HG02970 (cell line): Measurements from ENCODE around the gene SSTR4.

ENCODE experiments used
- ATAC-seq: cut with Tn5 transposase; IDR thresholded peaks from one replicate; pipeline ENCODE4 v1.9.1; 2021; ENCODE audit warnings: mild to moderate bottlenecking, moderate library complexity, moderate number of reproducible peaks; ENCODE audit not compliant: unreplicated experiment, low FRiP score

Gene SSTR4

GRCh38 chr20:23039136-23039875 is 4.2 kb downstream of the SSTR4 start:
- ATAC-seq: no peak

GRCh38 chr20:23039885-23040508 is 4.9 kb downstream of the SSTR4 start:
- ATAC-seq: no peak

GRCh38 chr20:23042270-23042669 is 7.2 kb downstream of the SSTR4 start:
- ATAC-seq: no peak

DNA sequence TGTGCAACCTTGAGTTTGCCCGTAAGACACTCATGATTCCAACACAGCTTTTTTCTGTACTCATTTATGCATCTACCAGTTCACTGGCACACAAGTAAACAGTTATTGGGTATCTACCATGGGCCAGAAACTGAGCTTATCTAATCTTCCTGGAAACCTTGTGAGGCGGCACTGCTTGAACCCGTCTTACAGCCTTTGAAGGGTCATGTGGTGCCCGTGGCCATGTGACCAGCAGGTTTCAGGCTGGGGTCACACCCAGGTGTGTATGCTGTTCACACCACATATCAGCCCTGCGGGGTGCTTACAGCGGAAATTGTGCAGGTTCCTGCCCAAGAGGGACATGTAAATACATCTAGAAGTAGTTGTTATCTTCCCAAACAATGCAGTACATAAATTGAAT is 8.3 kb downstream of the SSTR4 start:
- no peak for ATAC-seq

GRCh38 chr20:23046431-23046830 is 11.3 kb downstream of the SSTR4 start:
- ATAC-seq: no peak

DNA sequence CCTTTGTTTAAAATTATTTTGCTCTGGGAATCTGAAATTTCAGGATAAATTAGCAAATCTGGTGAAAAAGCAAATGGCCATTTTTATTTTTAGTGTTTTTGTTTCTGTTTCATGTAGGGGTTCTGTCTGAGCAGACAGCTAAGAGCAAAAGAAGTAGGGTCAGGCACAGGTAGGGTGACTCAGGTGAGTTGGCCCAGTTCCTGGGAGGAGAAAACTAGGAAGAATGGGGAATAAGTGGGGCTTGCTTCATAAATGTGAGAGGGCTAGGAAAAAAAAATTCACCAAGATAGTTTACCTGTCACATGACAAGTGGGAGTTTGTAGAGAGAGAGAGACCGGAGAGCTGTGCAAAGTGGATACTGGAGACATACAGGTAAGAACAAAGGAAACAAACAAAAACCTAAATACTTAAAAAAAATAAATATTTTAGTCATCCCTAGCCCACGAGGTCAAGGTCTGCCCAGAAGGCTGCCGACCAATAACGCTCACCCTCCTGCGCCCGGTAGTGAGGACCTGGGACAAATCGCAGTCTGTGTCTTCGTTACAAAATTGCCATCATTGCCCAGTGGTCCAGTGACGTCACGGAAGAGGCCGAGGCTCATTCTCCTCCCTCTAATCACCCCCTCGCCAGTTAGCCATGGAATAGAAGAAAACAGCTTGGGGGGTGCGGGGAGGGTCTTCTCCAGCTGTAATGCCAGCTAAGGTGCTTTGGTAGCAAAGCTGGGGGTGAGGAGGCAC is 12.1 kb downstream of the SSTR4 start:
- ATAC-seq: no peak

- no peak for ATAC-seq
Observed at GRCh38 chr20:23047738-23048214, 12.7 kb downstream of the SSTR4 start.

- no peak for ATAC-seq
Observed at GRCh38 chr20:23048283-23049200, 13.4 kb downstream of the SSTR4 start.

- no peak for ATAC-seq
Observed at GRCh38 chr20:23049201-23050075, 14.3 kb downstream of the SSTR4 start, which contains the start of gene THBD. THBD (minus strand) TSS chr20:23049672; CDS start chr20:23049504, 168 bp downstream.

- ATAC-seq: no peak
Observed at GRCh38 chr20:23050076-23050838, 15.1 kb downstream of the SSTR4 start.

DNA sequence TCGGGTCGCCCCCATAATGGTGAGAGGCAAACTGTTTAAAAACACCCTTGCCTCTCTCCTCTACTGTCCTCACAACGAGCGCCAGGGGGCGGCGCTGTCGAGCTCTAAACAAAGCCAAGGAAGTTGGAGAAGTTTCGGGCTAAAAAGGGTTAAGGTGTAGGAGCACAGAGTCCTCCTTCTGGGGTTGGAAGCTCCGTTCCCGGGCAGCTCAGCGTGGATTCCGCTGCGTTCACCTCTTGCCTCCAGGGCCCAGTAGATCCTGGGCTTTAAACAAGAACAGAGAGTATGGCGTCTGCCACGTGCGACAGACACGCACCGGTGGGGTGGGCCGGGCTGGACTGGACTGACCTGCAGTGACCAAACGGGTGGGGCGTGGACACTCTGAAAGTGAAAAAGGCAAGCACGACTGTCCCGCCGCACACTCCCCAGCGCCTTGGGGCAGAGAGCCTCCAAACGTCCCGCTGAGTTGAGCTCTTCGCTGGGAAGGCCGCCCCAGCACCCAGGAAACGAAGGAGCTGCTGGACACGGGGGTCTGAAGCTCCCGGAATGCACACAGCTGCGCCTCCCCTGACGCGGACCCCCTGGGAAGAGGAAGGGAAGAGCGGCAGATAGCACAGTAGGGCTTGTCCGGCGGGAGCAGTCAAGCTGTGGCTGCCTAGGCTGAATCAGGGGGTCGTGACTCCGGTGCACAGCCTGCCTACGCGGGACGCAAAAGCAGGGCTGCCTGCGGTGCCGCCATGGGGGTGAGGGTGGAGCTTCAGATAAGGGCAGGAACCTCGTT is 15.9 kb downstream of the SSTR4 start:
- ATAC-seq: no peak

DNA sequence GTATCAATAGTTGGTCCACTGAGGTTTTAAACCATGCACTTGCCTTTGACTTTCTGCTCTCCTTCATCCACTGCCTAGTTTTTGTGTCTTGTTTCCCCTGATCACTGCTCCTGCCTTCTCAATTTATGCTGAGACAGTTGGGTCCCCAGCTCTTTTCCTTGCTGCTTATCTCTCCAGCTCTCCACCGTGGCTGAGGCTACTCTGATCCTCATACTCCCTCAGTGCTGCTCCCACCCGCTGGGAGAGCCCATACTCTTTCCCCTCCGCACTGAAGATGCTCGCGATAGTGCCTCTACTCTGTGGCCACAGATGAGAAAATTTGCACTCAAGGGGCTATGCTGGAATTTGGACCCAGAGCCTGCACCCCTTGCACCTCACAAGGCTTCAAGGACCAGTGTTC is 17.8 kb downstream of the SSTR4 start:
- ATAC-seq: no peak

GRCh38 chr20:23058240-23058639 is 23.1 kb downstream of the SSTR4 start:
- ATAC-seq: no peak

- no peak for ATAC-seq
Observed at GRCh38 chr20:23059001-23059400, 23.9 kb downstream of the SSTR4 start.

GRCh38 chr20:23059846-23060245 is 24.7 kb downstream of the SSTR4 start:
- ATAC-seq: no peak

- no peak for ATAC-seq
Observed at GRCh38 chr20:23060629-23061028, 25.5 kb downstream of the SSTR4 start.

DNA sequence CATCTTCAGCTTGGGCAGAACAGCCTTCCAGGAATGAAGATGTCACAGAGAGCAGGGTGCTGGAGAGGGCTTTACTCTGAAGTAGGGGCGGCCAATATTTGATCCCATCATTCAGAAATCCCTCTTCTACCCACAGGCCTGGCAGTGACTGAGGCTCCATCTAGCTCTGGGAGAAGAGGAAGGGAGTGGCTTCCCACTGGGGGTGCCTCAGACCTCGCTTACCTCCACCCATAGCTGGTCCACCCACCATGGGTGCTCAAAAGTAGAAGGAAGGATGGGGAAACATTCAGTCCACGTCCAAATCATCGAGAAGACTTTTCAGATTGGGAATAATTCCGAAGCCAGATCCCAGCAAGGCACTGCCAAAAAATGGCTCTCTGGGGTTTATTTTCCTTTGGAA is 26.1 kb downstream of the SSTR4 start:
- no peak for ATAC-seq
